ENCODE data around the gene ZCCHC17.

The ZCCHC17 gene

DNA sequence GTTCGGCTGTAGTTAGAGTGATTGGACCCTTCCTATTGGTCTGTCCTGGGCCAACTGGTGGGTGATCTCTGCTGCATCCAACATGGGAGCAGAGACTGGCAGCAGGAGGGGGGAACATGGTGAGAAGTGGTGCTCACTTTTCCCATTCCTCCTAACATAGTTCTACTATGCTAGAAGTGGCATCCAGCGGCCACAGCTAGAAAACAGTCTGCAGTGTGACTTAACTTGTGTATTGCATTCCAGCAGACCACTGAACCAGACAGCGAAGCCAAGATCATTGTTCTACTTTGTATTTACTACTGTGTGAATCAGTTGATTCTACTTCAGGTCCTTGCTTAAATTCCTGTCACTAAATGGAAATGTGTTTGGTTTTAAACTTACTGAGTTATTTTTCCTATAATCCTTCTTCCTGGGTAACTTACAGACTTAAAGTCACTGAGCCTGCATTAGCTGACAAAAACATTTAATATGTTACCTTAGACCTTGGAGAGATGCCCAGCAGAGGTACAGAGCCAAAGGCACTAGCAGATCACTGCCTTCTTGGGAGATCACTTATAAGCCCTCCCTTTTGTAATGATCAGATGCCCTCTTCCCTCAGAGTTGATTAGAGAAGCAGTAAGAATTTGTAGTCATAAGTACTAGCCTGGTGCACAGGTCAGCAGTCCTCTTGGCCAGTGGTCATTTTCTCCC, 67.9 kb downstream of the ZCCHC17 start:
- no peak for DNase-seq (ENCODE audit: low read depth)
- TF ChIP-seq POLR2A (IDR thresholded peaks at IDR 0.05; ENCODE audit: extremely low read depth, insufficient read length) (no peak), MYC (IDR thresholded peaks at IDR 0.05; ENCODE audit: low read depth, low read length) (no peak)
- TF ChIP-seq, protein P1, sequence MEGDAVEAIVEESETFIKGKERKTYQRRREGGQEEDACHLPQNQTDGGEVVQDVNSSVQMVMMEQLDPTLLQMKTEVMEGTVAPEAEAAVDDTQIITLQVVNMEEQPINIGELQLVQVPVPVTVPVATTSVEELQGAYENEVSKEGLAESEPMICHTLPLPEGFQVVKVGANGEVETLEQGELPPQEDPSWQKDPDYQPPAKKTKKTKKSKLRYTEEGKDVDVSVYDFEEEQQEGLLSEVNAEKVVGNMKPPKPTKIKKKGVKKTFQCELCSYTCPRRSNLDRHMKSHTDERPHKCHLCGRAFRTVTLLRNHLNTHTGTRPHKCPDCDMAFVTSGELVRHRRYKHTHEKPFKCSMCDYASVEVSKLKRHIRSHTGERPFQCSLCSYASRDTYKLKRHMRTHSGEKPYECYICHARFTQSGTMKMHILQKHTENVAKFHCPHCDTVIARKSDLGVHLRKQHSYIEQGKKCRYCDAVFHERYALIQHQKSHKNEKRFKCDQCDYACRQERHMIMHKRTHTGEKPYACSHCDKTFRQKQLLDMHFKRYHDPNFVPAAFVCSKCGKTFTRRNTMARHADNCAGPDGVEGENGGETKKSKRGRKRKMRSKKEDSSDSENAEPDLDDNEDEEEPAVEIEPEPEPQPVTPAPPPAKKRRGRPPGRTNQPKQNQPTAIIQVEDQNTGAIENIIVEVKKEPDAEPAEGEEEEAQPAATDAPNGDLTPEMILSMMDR (IDR thresholded peaks at IDR 0.05; ENCODE audit: low read depth, low read length): no peak
- TF ChIP-seq, protein P2, sequence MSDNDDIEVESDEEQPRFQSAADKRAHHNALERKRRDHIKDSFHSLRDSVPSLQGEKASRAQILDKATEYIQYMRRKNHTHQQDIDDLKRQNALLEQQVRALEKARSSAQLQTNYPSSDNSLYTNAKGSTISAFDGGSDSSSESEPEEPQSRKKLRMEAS (IDR thresholded peaks at IDR 0.05; ENCODE audit: low read depth, low read length): no peak
- H3K4me3 ChIP-seq (ENCODE audit: low read depth, low read length): no peak overlapping the region

DNA sequence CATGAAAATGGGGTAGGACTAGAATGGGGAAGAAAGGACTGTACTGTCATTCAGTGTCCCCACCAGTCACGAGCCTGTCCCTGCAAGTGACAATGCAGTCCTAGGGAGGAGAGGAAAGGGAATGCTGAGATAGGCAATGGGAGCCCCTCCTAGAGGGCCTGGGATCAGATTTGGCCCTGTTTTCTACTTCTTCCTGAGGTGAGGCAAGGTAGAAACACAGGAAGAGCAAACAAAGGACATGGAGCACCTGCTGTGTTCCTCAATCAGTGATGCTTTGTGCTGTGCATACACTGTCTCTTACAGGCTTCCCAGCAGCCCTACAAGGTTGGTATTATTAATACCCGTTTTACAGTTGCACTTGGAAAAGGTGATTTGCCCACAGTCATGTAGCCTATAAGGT, 70.0 kb downstream of the ZCCHC17 start:
- no peak for DNase-seq (ENCODE audit: low read depth)
- TF ChIP-seq POLR2A (IDR thresholded peaks at IDR 0.05; ENCODE audit: extremely low read depth, insufficient read length) (no peak), MYC (IDR thresholded peaks at IDR 0.05; ENCODE audit: low read depth, low read length) (no peak)
- TF ChIP-seq, protein P2 (IDR thresholded peaks at IDR 0.05; ENCODE audit: low read depth, low read length): no peak
- TF ChIP-seq, protein P1 (IDR thresholded peaks at IDR 0.05; ENCODE audit: low read depth, low read length): no peak
- H3K4me3 ChIP-seq (ENCODE audit: low read depth, low read length): no peak overlapping the region

GRCh38 chr1:31368611-31369107, 71.8 kb downstream of the ZCCHC17 start:
- TF ChIP-seq, protein P1 (IDR thresholded peaks at IDR 0.05; ENCODE audit: low read depth, low read length): no peak
- no peak for TF ChIP-seq POLR2A (IDR thresholded peaks at IDR 0.05; ENCODE audit: extremely low read depth, insufficient read length)
- TF ChIP-seq, protein P2 (IDR thresholded peaks at IDR 0.05; ENCODE audit: low read depth, low read length): no peak
- TF ChIP-seq MYC (IDR thresholded peaks at IDR 0.05; ENCODE audit: low read depth, low read length): no peak
- DNase-seq (ENCODE audit: low read depth): no peak
- H3K4me3 ChIP-seq (ENCODE audit: low read depth, low read length): no peak overlapping the region

DNA sequence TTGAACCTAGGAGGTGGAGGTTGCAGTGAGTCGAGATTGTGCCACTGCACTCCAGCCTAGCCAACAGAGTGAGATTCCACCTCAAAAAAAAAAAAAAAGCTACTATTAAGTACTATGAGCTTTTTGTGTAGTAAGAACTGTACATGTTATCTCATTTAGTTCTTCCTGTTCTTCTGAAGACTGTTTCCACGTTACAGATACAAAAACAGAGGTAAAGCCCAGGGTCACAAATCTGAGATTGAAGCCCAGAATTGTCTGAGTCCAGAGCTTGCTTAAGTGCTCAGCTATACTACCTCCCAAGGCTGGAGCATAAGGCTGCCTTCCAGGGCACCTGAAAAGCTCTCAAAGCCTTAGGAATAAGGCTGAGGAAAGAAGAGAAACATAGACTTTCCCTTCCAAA, 73.2 kb downstream of the ZCCHC17 start:
- TF ChIP-seq, protein P2 (IDR thresholded peaks at IDR 0.05; ENCODE audit: low read depth, low read length): no peak
- TF ChIP-seq, protein P1 (IDR thresholded peaks at IDR 0.05; ENCODE audit: low read depth, low read length): no peak
- no peak for TF ChIP-seq MYC (IDR thresholded peaks at IDR 0.05; ENCODE audit: low read depth, low read length)
- TF ChIP-seq POLR2A (IDR thresholded peaks at IDR 0.05; ENCODE audit: extremely low read depth, insufficient read length): no peak
- H3K4me3 ChIP-seq (ENCODE audit: low read depth, low read length): no peak overlapping the region
- no peak for DNase-seq (ENCODE audit: low read depth)

DNA sequence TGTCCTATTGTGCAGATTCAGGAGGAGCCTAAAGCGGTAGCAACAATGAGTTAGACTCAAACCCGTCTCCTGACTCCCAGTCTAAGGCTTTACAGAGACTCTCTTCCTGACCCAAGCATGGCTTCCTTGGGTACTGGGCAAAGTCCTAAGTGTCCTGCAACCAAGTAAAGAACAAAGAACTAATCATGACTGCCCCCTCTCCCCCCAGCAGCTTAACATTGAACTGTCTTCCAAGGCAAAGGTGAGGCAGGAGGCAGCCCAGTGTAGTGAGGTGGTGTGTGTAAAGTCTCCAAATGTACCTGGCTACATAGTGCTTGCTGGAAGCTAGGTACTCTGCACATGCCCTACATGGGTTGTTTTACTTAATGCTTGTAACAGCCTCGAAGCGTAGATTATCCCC, 73.7 kb downstream of the ZCCHC17 start:
- TF ChIP-seq MYC (IDR thresholded peaks at IDR 0.05; ENCODE audit: low read depth, low read length) (no peak), POLR2A (IDR thresholded peaks at IDR 0.05; ENCODE audit: extremely low read depth, insufficient read length) (no peak)
- TF ChIP-seq, protein P1 (IDR thresholded peaks at IDR 0.05; ENCODE audit: low read depth, low read length): no peak
- TF ChIP-seq, protein P2 (IDR thresholded peaks at IDR 0.05; ENCODE audit: low read depth, low read length): no peak
- H3K4me3 ChIP-seq (ENCODE audit: low read depth, low read length): no peak overlapping the region
- no peak for DNase-seq (ENCODE audit: low read depth)

Data from NB4 (cell line).